PC-3 (cell line): ENCODE data around the gene IFFO2. TPM values are rescaled to one million over a fixed set of nuclear protein-coding genes. Genes with fewer than 3 reads are reported as not detected.
A peak's percentile ranks its signal among the peaks of the same experiment; 100 is the strongest.

ENCODE experiments used
- ATAC-seq: fragments of 200-7000 bp; cut with Tn5 transposase; 2 replicates; pipeline ENCODE4 v1.9.1; 2020; ENCODE audit warnings: mild to moderate bottlenecking, moderate library complexity
- BruUV-seq: library from RNA; stranded (reverse); fragments of 400-500 nt; replicated peaks from 2 replicates; lab custom pipeline; 2021; lab: Mats Ljungman, UMichigan
- CTCF ChIA-PET: fragments of 300-600 bp; sonication (Branson Sonifier 250); formaldehyde crosslinking; loops from one replicate; lab custom pipeline; 2022; ENCODE audit warnings: antibody characterized with exemption; lab: Charles Lee
- POLR2A ChIA-PET: fragments of 300-600 bp; sonication (Branson Sonifier 250); formaldehyde crosslinking; loops from one replicate; lab custom pipeline; 2022; ENCODE audit warnings: antibody characterized with exemption; ENCODE audit not compliant: unreplicated experiment; lab: Charles Lee
- DNase-seq: peaks from one replicate; pipeline ENCODE4 v3.0.0-alpha.2; 2015
- H2AFZ ChIP-seq: fragments of 300-600 bp; sonication (generic); 2 replicates; pipeline ENCODE4 v1.6.0; 2016; ENCODE audit warnings: antibody characterized with exemption, low read length
- H3F3A ChIP-seq: fragments of 300-600 bp; sonication (generic); one replicate; pipeline ENCODE4 v1.6.0; 2017; ENCODE audit warnings: antibody characterized with exemption, low read length, control low read depth, mild to moderate bottlenecking; ENCODE audit not compliant: unreplicated experiment
- H3K27ac ChIP-seq: fragments of 300-600 bp; sonication (generic); 2 replicates; pipeline ENCODE4 v1.5.1; 2016; ENCODE audit warnings: mild to moderate bottlenecking, low read length
- H3K27me3 ChIP-seq: fragments of 300-600 bp; sonication (generic); 2 replicates; pipeline ENCODE4 v1.6.1; 2016; ENCODE audit warnings: low read length, mixed read lengths
- H3K36me3 ChIP-seq: fragments of 300-600 bp; sonication (generic); 2 replicates; pipeline ENCODE4 v1.6.1; 2016; ENCODE audit warnings: low read depth, mixed run types, low read length, mixed read lengths
- H3K4me1 ChIP-seq: fragments of 300-600 bp; sonication (generic); 2 replicates; pipeline ENCODE4 v1.5.1; 2016; ENCODE audit warnings: low read length; ENCODE audit not compliant: insufficient read depth
- H3K4me2 ChIP-seq: fragments of 300-600 bp; sonication (generic); 2 replicates; pipeline ENCODE4 v1.6.0; 2016; ENCODE audit warnings: low read length
- H3K4me3 ChIP-seq: fragments of 300-600 bp; sonication (generic); 2 replicates; pipeline ENCODE4 v1.5.1; 2016; ENCODE audit warnings: mild to moderate bottlenecking, low read length, mixed read lengths
- H3K79me2 ChIP-seq: fragments of 300-600 bp; sonication (generic); 2 replicates; pipeline ENCODE4 v1.6.1; 2017; ENCODE audit warnings: low read length, mixed read lengths
- H3K9ac ChIP-seq: fragments of 300-600 bp; sonication (generic); 2 replicates; pipeline ENCODE4 v1.6.0; 2016; ENCODE audit warnings: mild to moderate bottlenecking, low read length
- H3K9me2 ChIP-seq: fragments of 300-600 bp; sonication (generic); replicated peaks from 2 replicates; pipeline ENCODE4 v1.6.1; 2016; ENCODE audit warnings: mixed run types, low read length, mixed read lengths
- H3K9me3 ChIP-seq: fragments of 300-600 bp; sonication (generic); 2 replicates; pipeline ENCODE4 v1.6.1; 2016; ENCODE audit warnings: low read length, mixed read lengths
- H4K20me1 ChIP-seq: fragments of 300-600 bp; sonication (generic); 2 replicates; pipeline ENCODE4 v1.6.1; 2016; ENCODE audit warnings: low read length, mixed read lengths
- CTCF ChIP-seq: fragments of 300-600 bp; sonication (generic); conservative IDR thresholded peaks from 2 replicates; pipeline ENCODE4 v1.5.1; 2017; ENCODE audit warnings: antibody characterized with exemption, low read depth, mild to moderate bottlenecking, low read length
- EZH2 ChIP-seq: fragments of 300-600 bp; sonication (generic); IDR thresholded peaks from one replicate; pipeline ENCODE4 v1.6.1; 2017; ENCODE audit warnings: antibody characterized with exemption, mild to moderate bottlenecking, low read length; ENCODE audit not compliant: unreplicated experiment
- EZH2phosphoT487 ChIP-seq: fragments of 300-600 bp; sonication (generic); IDR thresholded peaks from 2 replicates; pipeline ENCODE4 v1.6.1; 2018; ENCODE audit warnings: mild to moderate bottlenecking, antibody characterized with exemption, low read length, borderline replicate concordance
- intact Hi-C: fragments of 100-400 bp; cut with micrococcal nuclease; formaldehyde crosslinking; loops from 2 replicates; pipeline ENCODE4 v1.9.0; 2023
- total RNA-seq: library from RNA; depleted of rRNA; stranded (reverse); fragments of >200 nt; gene quantifications from 2 replicates; pipeline ENCODE4 v1.2.3, GENCODE V29; 2014

IFFO2 gene
- total RNA-seq, 1 experiment from 2014 or later, result 30.7 TPM

- Histone ChIP-seq H3K36me3 (peaks cover under 1% of the 10 kb centered on the region; the same call in 1 of the 2 replicates), H2AFZ (0 out of 2 replicates have a peak overlapping the region, but pooled peaks have one; percentile 96), H3K27me3 (no peaks in the 10 kb centered on the region), H3K79me2 (peaks cover 33% of the 10 kb centered on the region), H3K9me2 (no peaks in the 10 kb centered on the region), H4K20me1 (peaks cover 28% of the 10 kb centered on the region), H3K27ac (no peak overlapping the region), H3K4me3 (peak overlapping the region; percentile 99; the same call in 1 of the 2 replicates), H3K4me1 (peaks cover 29% of the 10 kb centered on the region), H3K9ac (no peak overlapping the region), H3K4me2 (peak overlapping the region; percentile 99), H3F3A (no peaks in the 10 kb centered on the region), H3K9me3 (no peaks in the 10 kb centered on the region)
- ATAC-seq, result no peak
- DNase-seq, result no peak
- CTCF ChIA-PET, result no interaction called here
- BruUV-seq, result no TSS peak
- intact Hi-C loops, result loop anchor here (2.0 to 5.0 kb wide), 2 partner anchors 53 to 55 kb away; partner anchors contain the start of gene ALDH4A1
- TF ChIP-seq CTCF, result no peak
- no peak for TF ChIP-seq EZH2
- TF ChIP-seq EZH2phosphoT487, result no peak
- POLR2A ChIA-PET, result interaction anchor here (0.6 kb wide), 1 partner anchor 51 kb away, joined by 3 read pairs; no protein-coding TSS in a partner anchor
Measured at GRCh38 chr1:18957532-18958300, 1.2 kb upstream of the IFFO2 start.

- ATAC-seq (no peak), DNase-seq (no peak)
- TF ChIP-seq EZH2, result no peak
- no peak for TF ChIP-seq CTCF
- no peak for TF ChIP-seq EZH2phosphoT487
- TSS peak; percentile 73 for BruUV-seq
- peak overlapping the region; percentile 60 for H3K9ac ChIP-seq
- peaks cover 6% of the 10 kb centered on the region; the same call in 1 of the 2 replicates for H3K36me3 ChIP-seq
- H2AFZ ChIP-seq, result peak overlapping the region; percentile 96
- no peaks in the 10 kb centered on the region for H3K9me3 ChIP-seq
- intact Hi-C loops, result loop anchor here (2.0 to 5.0 kb wide), 2 partner anchors 54 to 55 kb away; partner anchors contain the start of gene ALDH4A1
- H3K4me2 ChIP-seq, result peak overlapping the region; percentile 99
- peaks cover 31% of the 10 kb centered on the region for H3K4me1 ChIP-seq
- peaks cover 39% of the 10 kb centered on the region for H3K79me2 ChIP-seq
- H3K27me3 ChIP-seq, result no peaks in the 10 kb centered on the region
- no peak overlapping the region for H3K27ac ChIP-seq
- ChIA-PET POLR2A (interaction anchor here (0.5 to 1.1 kb wide), 3 partner anchors 32 to 77 kb away, joined by 4 to 5 read pairs (median 4); no protein-coding TSS in a partner anchor), CTCF (interaction anchor here (0.7 to 1.1 kb wide), 2 partner anchors 31 to 44 kb away, joined by 3 read pairs; no protein-coding TSS in a partner anchor)
- H3K4me3 ChIP-seq, result peak overlapping the region; percentile 99
- no peaks in the 10 kb centered on the region for H3F3A ChIP-seq
- H3K9me2 ChIP-seq, result no peaks in the 10 kb centered on the region
- peaks cover 34% of the 10 kb centered on the region for H4K20me1 ChIP-seq
Measured at GRCh38 chr1:18957136-18957521, 653 bp upstream of the IFFO2 start.
